Aorta (tissue), 5 donors: ENCODE measurements around the gene PTGDR. TPM values are rescaled to one million over a fixed set of nuclear protein-coding genes. Genes with fewer than 3 reads are reported as not detected.

Source experiments
- ATAC-seq: fragments of 200-7000 bp; cut with Tn5 transposase; one replicate; pipeline ENCODE4 v1.9.1; 2022; ENCODE audit warnings: moderate library complexity; ENCODE audit not compliant: low FRiP score
- DNase-seq, 2 donors: peaks; one replicate each; pipeline ENCODE4 v3.0.0-alpha.2; 2020
- H3K27ac ChIP-seq, 2 donors: one replicate each; pipeline ENCODE4 v1.5.1; 2013; ENCODE audit warnings: low read length in 2 of 2, mild to moderate bottlenecking in 2 of 2, moderate library complexity in 2 of 2, control low read depth in 1 of 2, inconsistent platforms in 1 of 2, low read depth in 1 of 2
- H3K27me3 ChIP-seq, 2 donors: one replicate each; pipeline ENCODE4 v1.6.1; 2013; ENCODE audit warnings: control low read depth in 1 of 2, low read length in 1 of 2, mild to moderate bottlenecking in 1 of 2, moderate library complexity in 1 of 2; ENCODE audit not compliant: insufficient read depth in 2 of 2, control insufficient read depth in 1 of 2
- H3K36me3 ChIP-seq, 2 donors: one replicate each; pipeline ENCODE4 v1.6.1; 2013; ENCODE audit warnings: control low read depth in 1 of 2, low read length in 1 of 2, mild to moderate bottlenecking in 1 of 2; ENCODE audit not compliant: insufficient read depth in 2 of 2, control insufficient read depth in 1 of 2
- H3K4me1 ChIP-seq, 2 donors: one replicate each; pipeline ENCODE4 v1.6.1; 2013; ENCODE audit warnings: low read length in 2 of 2, control low read depth in 1 of 2, mild to moderate bottlenecking in 1 of 2, moderate library complexity in 1 of 2; ENCODE audit not compliant: insufficient read depth in 2 of 2, control insufficient read depth in 1 of 2
- H3K4me3 ChIP-seq, 2 donors: one replicate each; pipeline ENCODE4 v1.5.1; 2013; ENCODE audit warnings: low read length in 2 of 2, control low read depth in 1 of 2, mild to moderate bottlenecking in 1 of 2
- H3K9me3 ChIP-seq: one replicate; pipeline ENCODE4 v1.6.1; 2013; ENCODE audit warnings: mild to moderate bottlenecking, low read length; ENCODE audit not compliant: control insufficient read depth
- WGBS, 2 donors: extraction: QIAGEN DNeasy Blood & Tissue Kit; methylation state at CpG; one replicate each; pipeline ENCODE4 v1.1.7; 2013; 5-methylcytosine and 5-hydroxymethylcytosine counted together
- intact Hi-C, 2 donors: fragments of 100-400 bp; cut with DNase I; formaldehyde crosslinking; loops; one replicate each; pipeline versions ENCODE4 v1.14.2 to v1.15.0; 2022
- polyA plus RNA-seq, 2 donors: library from polyadenylated mRNA; stranded (reverse); fragments of 200-250 nt; gene quantifications; one replicate each; pipeline ENCODE4 v1.2.3, GENCODE V29; 2013
- total RNA-seq, 2 donors: library from RNA; stranded (reverse); fragmentation: NEBNext Ultra II Directional; extraction: Animal tissue kit (Norgen Biotek cat#: 25700); gene quantifications; one replicate each; pipeline ENCODE4 v1.2.1, GENCODE V29; 2021
- donor health status: healthy with polysubstance abuse.
- donor health status: Bipolar disorder and iron deficiency.
- donor health status: DM: no; HTN: no; CAD: no.
- donor health status: DM: no; HTN: no; CAD: no.
- donor health status: DM: yes; HTN: yes; CAD: no.

The PTGDR gene
- total and polyA plus RNA-seq, 4 donors, result 0.13 to 2.9 (median 0.55) TPM

DNA sequence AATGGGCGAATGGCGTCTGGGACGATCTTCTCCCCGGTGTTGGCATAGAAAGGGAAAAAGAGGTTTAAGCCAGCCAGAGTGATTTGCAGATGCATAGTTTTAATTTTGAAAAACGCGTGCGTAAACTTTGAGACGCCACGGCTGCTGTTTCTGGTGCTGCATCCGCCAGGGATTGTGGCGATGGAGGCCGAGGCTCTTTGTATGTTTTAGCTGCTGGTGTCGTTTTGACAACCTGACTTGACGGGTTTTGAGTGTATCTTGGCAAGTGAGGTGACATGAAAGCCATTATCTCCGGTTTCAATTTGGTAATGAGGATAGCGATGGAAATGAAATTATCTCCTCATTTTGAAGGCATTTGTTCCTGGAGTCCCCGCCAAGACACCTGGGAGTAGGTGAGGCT is 1.6 kb downstream of the PTGDR start:
- Histone ChIP-seq H3K36me3 (no peaks in the 10 kb centered on the region), H3K4me3 (no peak overlapping the region), H3K27ac (no peak overlapping the region), H3K9me3 (no peaks in the 10 kb centered on the region), H3K27me3 (no peaks in the 10 kb centered on the region), H3K4me1 (no peaks in the 10 kb centered on the region)
- intact Hi-C loops, result no loop called here
- 50 to 55% methylated on average over 17 of the region's 17 CpGs for whole genome bisulfite sequencing, 2 donors
- DNase-seq (no peak), ATAC-seq (no peak)

DNA sequence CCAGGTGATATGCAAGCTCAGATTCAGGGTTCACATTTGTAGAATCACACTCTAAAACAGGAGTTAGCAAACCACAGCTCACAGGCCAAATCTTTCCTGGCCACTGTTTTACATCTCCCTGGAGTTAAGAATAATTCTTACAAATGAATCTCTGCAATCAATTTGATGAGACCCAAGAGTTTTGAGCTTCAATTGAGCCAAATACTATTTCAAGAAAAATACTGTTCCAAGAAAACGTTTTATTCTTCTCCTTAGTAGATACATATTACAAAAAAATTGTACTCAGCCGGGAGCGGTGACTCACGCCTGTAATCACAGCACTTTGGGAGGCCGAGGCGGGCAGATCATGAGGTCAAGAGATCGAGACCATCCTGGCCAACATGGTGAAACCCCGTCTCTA is 2.5 kb downstream of the PTGDR start:
- intact Hi-C loops, result no loop called here
- Histone ChIP-seq H3K4me1 (no peaks in the 10 kb centered on the region), H3K9me3 (no peaks in the 10 kb centered on the region), H3K4me3 (no peak overlapping the region), H3K27me3 (no peaks in the 10 kb centered on the region), H3K36me3 (no peaks in the 10 kb centered on the region), H3K27ac (no peak overlapping the region)
- 78 to 82% methylated on average over 8 of the region's 8 CpGs for WGBS, 2 donors
- DNase-seq (no peak), ATAC-seq (no peak)

DNA sequence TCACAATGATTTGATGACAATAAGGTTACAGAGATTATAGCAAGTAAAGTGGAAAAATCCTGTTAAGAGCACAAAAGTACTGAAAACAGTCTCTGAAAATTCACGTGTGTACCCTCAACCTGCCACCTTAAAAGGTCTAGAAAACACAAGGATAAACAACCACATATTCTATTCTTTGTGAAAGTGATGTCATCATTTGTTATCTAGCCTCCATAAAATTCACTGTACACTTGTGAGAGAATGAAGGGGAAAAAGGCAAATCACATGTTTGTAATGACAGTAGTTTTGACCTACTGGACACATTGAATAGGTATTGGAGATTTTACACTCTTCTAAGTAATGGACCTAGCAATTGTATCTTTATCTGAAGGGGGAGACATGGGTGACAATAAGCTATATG is 4.0 kb downstream of the PTGDR start:
- Histone ChIP-seq H3K27me3 (no peaks in the 10 kb centered on the region), H3K4me1 (no peaks in the 10 kb centered on the region), H3K9me3 (no peaks in the 10 kb centered on the region), H3K4me3 (no peak overlapping the region), H3K36me3 (no peaks in the 10 kb centered on the region), H3K27ac (no peak overlapping the region)
- DNase-seq, result no peak
- intact Hi-C loops, result no loop called here
- WGBS, 2 donors, result 90 to 92% methylated on average over 1 of the region's 1 CpG
- ATAC-seq, result no peak

DNA sequence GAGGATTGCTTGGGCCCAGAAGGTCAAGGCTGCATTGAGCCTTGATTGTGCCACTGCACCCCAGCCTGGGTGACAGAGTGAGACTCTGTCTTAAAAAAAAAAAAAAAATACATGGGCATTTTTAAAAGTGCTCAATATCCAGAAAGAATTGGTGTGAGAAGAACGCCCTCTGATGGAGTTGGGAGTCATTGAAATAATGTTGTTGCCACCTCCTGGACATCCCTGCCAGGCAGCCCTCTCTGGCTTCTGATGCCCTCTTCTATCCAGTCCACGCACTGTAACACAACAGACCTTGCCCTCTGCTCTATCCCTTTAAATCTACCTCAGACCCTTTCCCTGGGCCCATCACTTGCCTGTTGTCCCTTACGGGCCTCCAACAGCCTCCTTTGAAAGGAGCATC is 4.9 kb downstream of the PTGDR start:
- Histone ChIP-seq H3K4me1 (no peaks in the 10 kb centered on the region), H3K27me3 (no peaks in the 10 kb centered on the region), H3K4me3 (no peak overlapping the region), H3K27ac (no peak overlapping the region), H3K36me3 (no peaks in the 10 kb centered on the region), H3K9me3 (no peaks in the 10 kb centered on the region)
- whole genome bisulfite sequencing, 2 donors, result 72 to 89% methylated on average over 3 of the region's 3 CpGs
- no peak for ATAC-seq
- intact Hi-C loops, result no loop called here
- no peak for DNase-seq

DNA sequence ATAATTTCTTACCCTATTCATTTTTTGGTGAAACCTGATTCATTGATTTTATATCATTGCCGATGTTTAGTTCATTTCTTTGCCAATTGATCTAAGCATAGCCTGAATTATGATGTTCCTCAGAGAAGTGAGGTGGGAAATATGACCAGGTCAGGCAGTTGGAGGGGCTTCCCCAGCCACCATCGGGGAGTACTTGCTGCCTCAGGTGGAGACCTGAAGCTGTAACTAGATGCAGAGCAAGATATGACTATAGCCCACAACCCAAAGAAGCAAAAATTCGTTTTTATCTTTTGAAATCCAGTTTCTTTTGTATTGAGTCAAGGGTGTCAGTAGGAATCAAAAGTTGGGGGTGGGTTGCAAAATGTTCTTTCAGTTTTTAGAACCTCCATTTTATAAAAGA is 7.9 kb downstream of the PTGDR start:
- intact Hi-C loops, result no loop called here
- Histone ChIP-seq H3K36me3 (no peaks in the 10 kb centered on the region), H3K4me3 (no peak overlapping the region)

DNA sequence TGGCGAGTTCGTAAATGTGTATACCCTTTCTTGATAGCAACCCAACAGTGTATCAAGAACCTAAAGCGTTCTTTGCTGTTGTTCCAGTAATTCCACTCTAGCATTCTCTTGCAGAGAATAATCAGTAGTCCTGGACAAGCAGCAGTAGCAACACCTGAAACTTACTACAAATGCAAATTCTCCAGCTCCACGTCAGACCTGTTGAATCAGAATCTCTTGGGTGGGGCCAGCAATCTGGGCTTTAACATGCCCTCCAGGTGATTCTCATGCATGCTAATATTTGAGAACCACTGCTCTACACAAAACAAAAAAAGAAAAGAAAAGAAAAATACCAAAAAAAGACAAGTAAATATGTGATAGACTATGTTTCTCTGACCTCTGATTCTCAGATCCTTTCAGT is 10.1 kb downstream of the PTGDR start:
- no peak for ATAC-seq
- Histone ChIP-seq H3K4me3 (no peak overlapping the region), H3K9me3 (no peaks in the 10 kb centered on the region), H3K4me1 (peaks cover 0 to 1% of the 10 kb centered on the region in 2 donors), H3K36me3 (no peaks in the 10 kb centered on the region), H3K27me3 (no peaks in the 10 kb centered on the region), H3K27ac (no peak overlapping the region)
- no peak for DNase-seq
- intact Hi-C loops, result no loop called here
- WGBS, 2 donors, result 83 to 92% methylated on average over 4 of the region's 4 CpGs

More for the DNA sequence above, 7.9 kb downstream of the PTGDR start:
- Histone ChIP-seq H3K4me1 (peaks cover 0 to 1% of the 10 kb centered on the region in 2 donors), H3K27ac (no peak overlapping the region), H3K27me3 (no peaks in the 10 kb centered on the region), H3K9me3 (no peaks in the 10 kb centered on the region)
- 58 to 60% methylated on average over 3 of the region's 3 CpGs for WGBS, 2 donors
- ATAC-seq, result no peak
- no peak for DNase-seq

DNA sequence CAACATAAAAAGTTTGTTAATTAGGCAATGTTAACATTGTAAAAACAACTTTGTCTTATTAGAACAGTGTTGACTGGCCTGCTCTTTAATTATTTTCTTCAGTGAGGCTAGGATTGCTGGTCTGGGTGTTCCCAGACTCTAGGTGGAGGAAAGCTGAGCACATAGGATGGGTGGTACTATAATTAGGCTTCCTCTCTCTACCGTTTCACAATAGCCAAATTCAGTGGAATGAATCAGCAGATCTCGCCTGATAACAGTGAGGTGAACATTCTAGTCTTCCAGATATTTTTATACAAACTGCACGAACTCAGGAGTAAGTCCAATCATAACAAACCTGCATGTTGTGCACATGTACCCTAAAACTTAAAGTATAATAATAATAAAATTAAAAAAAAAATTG is 11.9 kb downstream of the PTGDR start:
- Histone ChIP-seq H3K4me1 (peaks cover 0 to 1% of the 10 kb centered on the region in 2 donors), H3K27me3 (no peaks in the 10 kb centered on the region), H3K9me3 (no peaks in the 10 kb centered on the region), H3K4me3 (no peak overlapping the region), H3K36me3 (no peaks in the 10 kb centered on the region), H3K27ac (no peak overlapping the region)
- ATAC-seq (no peak), DNase-seq (no peak)
- intact Hi-C loops, result no loop called here
- 11 to 13% methylated on average over 3 of the region's 3 CpGs for WGBS, 2 donors

DNA sequence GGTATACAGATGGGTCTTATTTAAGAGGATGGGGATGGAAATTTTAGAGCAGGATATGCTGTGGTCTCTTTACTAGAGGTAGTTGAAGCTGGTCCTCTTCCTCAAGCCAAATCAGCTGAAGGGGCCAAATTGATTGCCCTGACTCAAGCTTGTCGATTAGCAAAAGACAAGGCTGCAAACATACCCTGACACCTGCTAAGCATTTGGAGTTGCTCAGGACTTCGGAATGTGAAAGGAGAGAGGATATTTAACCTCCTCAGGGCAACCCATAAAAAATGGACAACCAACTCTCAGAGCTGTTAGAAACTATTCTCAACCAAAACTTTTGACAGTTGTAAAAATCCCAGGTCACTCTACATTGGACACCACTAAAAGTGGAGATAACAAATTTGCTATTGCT is 15.6 kb downstream of the PTGDR start:
- no peak overlapping the region for H3K4me3 ChIP-seq
- no peak overlapping the region for H3K27ac ChIP-seq
- H3K9me3 ChIP-seq, result peaks cover 1% of the 10 kb centered on the region
- H3K27me3 ChIP-seq, result no peaks in the 10 kb centered on the region
- WGBS, 2 donors, result 78 to 87% methylated on average over 2 of the region's 2 CpGs
- DNase-seq (no peak), ATAC-seq (no peak)
- peaks cover 0 to 1% of the 10 kb centered on the region in 2 donors for H3K4me1 ChIP-seq
- intact Hi-C loops, result no loop called here
- no peaks in the 10 kb centered on the region for H3K36me3 ChIP-seq

DNA sequence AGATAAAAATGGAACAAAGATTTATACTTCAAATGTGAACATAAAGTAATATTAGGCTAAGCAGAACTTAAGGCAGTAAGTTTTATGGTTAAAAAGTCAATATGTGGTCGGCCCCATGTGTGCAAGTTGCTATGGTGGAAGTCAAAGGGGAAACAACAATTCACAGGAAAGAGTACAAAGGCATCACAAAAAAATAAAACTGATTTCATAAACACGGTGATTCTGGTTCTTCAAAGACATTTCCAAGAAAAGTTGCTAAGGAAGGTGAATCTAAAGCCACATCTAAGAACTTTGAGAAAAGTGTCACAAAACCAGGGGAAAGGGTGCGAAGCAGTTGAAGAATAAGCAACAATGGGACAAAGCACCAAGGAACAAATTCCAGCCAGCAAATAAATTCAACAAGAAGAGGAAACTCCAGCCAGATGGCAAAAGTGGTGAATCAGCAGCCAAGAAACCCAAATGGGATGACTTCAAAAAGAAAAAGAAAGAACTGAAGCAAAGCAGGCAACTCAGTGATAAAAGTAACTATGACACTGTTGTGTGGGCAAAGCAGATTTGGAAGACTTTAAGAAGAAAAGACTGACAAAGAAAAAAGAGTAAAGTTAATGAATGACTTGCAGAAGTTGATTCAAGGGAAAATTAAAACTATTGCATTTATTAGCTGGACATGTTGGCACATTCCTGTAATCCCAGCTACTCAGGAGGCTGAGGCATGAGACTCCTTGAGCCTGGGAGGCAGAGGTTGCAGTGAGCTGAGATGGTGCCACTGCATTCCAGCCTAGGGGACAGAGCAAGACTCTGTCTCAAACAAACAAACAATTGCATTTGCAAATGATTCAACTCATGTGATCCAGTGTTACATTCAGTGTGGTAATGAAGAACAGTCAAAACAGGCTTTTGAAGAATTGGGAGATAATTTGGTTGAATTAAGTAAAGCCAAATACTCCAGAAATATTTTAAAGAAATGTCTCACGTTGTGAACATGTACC is 19.5 kb downstream of the PTGDR start:
- Histone ChIP-seq H3K9me3 (peaks cover 3% of the 10 kb centered on the region), H3K36me3 (no peaks in the 10 kb centered on the region), H3K27ac (no peak overlapping the region), H3K27me3 (no peaks in the 10 kb centered on the region), H3K4me1 (no peaks in the 10 kb centered on the region), H3K4me3 (no peak overlapping the region)
- intact Hi-C loops, result no loop called here
- WGBS, 2 donors, result 66 to 71% methylated on average over 4 of the region's 4 CpGs
- DNase-seq (no peak), ATAC-seq (no peak)
